GM21786 (cell line): Measurements from ENCODE around the gene LRP1B.
"Not testable (repeated sequence)": the region's sequence is repeated elsewhere in the genome, so short reads cannot be mapped to it uniquely, and the experiment has no call there.

Source experiments
- ATAC-seq: cut with Tn5 transposase; IDR thresholded peaks from one replicate; pipeline ENCODE4 v1.9.1; 2021; ENCODE audit not compliant: unreplicated experiment

LRP1B gene

GRCh38 chr2:142104134-142104758 is 26.6 kb downstream of the LRP1B start:
- ATAC-seq: no peak

GRCh38 chr2:142100970-142101369 is 29.8 kb downstream of the LRP1B start:
- no peak for ATAC-seq

- no peak for ATAC-seq
These were observed 30.5 kb downstream of the LRP1B start for GRCh38 chr2:142100139-142100873.

GRCh38 chr2:142097711-142098110 is 33.1 kb downstream of the LRP1B start:
- no peak for ATAC-seq

- no peak for ATAC-seq
These were observed 35.2 kb downstream of the LRP1B start for GRCh38 chr2:142095647-142096046.

GRCh38 chr2:142094233-142094632 is 36.6 kb downstream of the LRP1B start:
- no peak for ATAC-seq

GRCh38 chr2:142088058-142088568 is 42.7 kb downstream of the LRP1B start:
- ATAC-seq: no peak

- ATAC-seq: not testable (repeated sequence)
These were observed 43.2 kb downstream of the LRP1B start for GRCh38 chr2:142087585-142087984.

GRCh38 chr2:142082368-142082767 is 48.4 kb downstream of the LRP1B start:
- ATAC-seq: no peak

GRCh38 chr2:142076317-142076716 is 54.5 kb downstream of the LRP1B start:
- ATAC-seq: no peak

- ATAC-seq: no peak
These were observed 55.0 kb downstream of the LRP1B start for GRCh38 chr2:142075826-142076225.

- no peak for ATAC-seq
These were observed 61.4 kb downstream of the LRP1B start for GRCh38 chr2:142069251-142069888.

GRCh38 chr2:142065700-142066099 is 65.1 kb downstream of the LRP1B start:
- ATAC-seq: no peak

GRCh38 chr2:142065156-142065555 is 65.7 kb downstream of the LRP1B start:
- ATAC-seq: no peak

GRCh38 chr2:142061733-142062132 is 69.1 kb downstream of the LRP1B start:
- ATAC-seq: no peak

GRCh38 chr2:142058149-142058548 is 72.7 kb downstream of the LRP1B start:
- ATAC-seq: no peak

GRCh38 chr2:142056784-142057183 is 74.0 kb downstream of the LRP1B start:
- ATAC-seq: no peak

- ATAC-seq: no peak
These were observed 78.5 kb downstream of the LRP1B start for GRCh38 chr2:142052220-142052863.

- no peak for ATAC-seq
These were observed 82.2 kb downstream of the LRP1B start for GRCh38 chr2:142048581-142048980.

GRCh38 chr2:142045641-142046040 is 85.2 kb downstream of the LRP1B start:
- ATAC-seq: no peak

GRCh38 chr2:142044197-142044596 is 86.6 kb downstream of the LRP1B start:
- ATAC-seq: no peak
